Activated T-cell treated with anti-CD3 and anti-CD28 coated beads, Interleukin-2, amount 50 U/mL, for 1 hour (primary cell): ENCODE data around the gene KRT32.
"Not testable (repeated sequence)": the region's sequence is repeated elsewhere in the genome, so short reads cannot be mapped to it uniquely, and the experiment has no call there.

Experiments
- DNase-seq: peaks from one replicate; pipeline ENCODE4 v3.0.0-alpha.2; 2020

KRT32 gene

GRCh38 chr17:41424111-41424635 lies 43.0 kb downstream of the KRT32 start, which contains the start of gene KRT37:
TSS of gene KRT37 (minus strand) at chr17:41424585. CDS start at chr17:41424523, 62 bp downstream.
- no peak for DNase-seq

- not testable (repeated sequence) for DNase-seq
Measured at GRCh38 chr17:41422586-41422985, 44.6 kb downstream of the KRT32 start.

- DNase-seq = no peak
Measured at GRCh38 chr17:41421617-41422016, 45.6 kb downstream of the KRT32 start.

- no peak for DNase-seq
Measured at GRCh38 chr17:41421116-41421515, 46.1 kb downstream of the KRT32 start.

GRCh38 chr17:41420134-41420533 lies 47.1 kb downstream of the KRT32 start:
- DNase-seq = no peak

GRCh38 chr17:41419716-41420115 lies 47.5 kb downstream of the KRT32 start:
- DNase-seq = no peak

GRCh38 chr17:41418116-41418860 lies 48.9 kb downstream of the KRT32 start:
- DNase-seq = no peak

GRCh38 chr17:41417576-41418015 lies 49.6 kb downstream of the KRT32 start:
- no peak for DNase-seq

- no peak for DNase-seq
Measured at GRCh38 chr17:41417127-41417526, 50.1 kb downstream of the KRT32 start.

- DNase-seq = no peak
Measured at GRCh38 chr17:41416479-41416878, 50.7 kb downstream of the KRT32 start.

- DNase-seq = no peak
Measured at GRCh38 chr17:41415833-41416335, 51.3 kb downstream of the KRT32 start.

- no peak for DNase-seq
Measured at GRCh38 chr17:41415411-41415810, 51.8 kb downstream of the KRT32 start.

- DNase-seq = no peak
Measured at GRCh38 chr17:41413982-41414381, 53.2 kb downstream of the KRT32 start.

- no peak for DNase-seq
Measured at GRCh38 chr17:41413353-41413957, 53.7 kb downstream of the KRT32 start.

GRCh38 chr17:41411072-41411840 lies 55.9 kb downstream of the KRT32 start:
- DNase-seq = no peak
